ENCODE results near the gene CCDC188.

CCDC188 gene

GRCh38 chr22:20109411-20110358 lies 41.2 kb downstream of the CCDC188 start:
- H3K27me3 ChIP-seq: no peaks in the 10 kb centered on the region
- H3K9me3 ChIP-seq: no peaks in the 10 kb centered on the region
- TF ChIP-seq CTCF (IDR thresholded peaks at IDR 0.05): no peak
- no peak overlapping the region for H3K4me3 ChIP-seq (ENCODE audit: low read depth in 1 of 2, low read length in 1 of 2)
- H3K4me1 ChIP-seq (ENCODE audit: control insufficient read depth in 1 of 2, insufficient read depth in 1 of 2, low read depth in 1 of 2, low read length in 1 of 2): no peaks in the 10 kb centered on the region
- peaks cover 95% of the 10 kb centered on the region for H3K36me3 ChIP-seq
- no peak overlapping the region for H3K27ac ChIP-seq

- H3K4me1 ChIP-seq (ENCODE audit: control insufficient read depth in 1 of 2, insufficient read depth in 1 of 2, low read depth in 1 of 2, low read length in 1 of 2): no peaks in the 10 kb centered on the region
- no peak for TF ChIP-seq CTCF (IDR thresholded peaks at IDR 0.05)
- no peak overlapping the region for H3K4me3 ChIP-seq (ENCODE audit: low read depth in 1 of 2, low read length in 1 of 2)
- no peaks in the 10 kb centered on the region for H3K27me3 ChIP-seq
- H3K27ac ChIP-seq: no peak overlapping the region
- no peaks in the 10 kb centered on the region for H3K9me3 ChIP-seq
- peaks cover 93% of the 10 kb centered on the region for H3K36me3 ChIP-seq
Observed at GRCh38 chr22:20108757-20109230, 42.1 kb downstream of the CCDC188 start.

GRCh38 chr22:20107951-20108756 lies 42.7 kb downstream of the CCDC188 start:
- no peaks in the 10 kb centered on the region for H3K27me3 ChIP-seq
- H3K4me1 ChIP-seq (ENCODE audit: control insufficient read depth in 1 of 2, insufficient read depth in 1 of 2, low read depth in 1 of 2, low read length in 1 of 2): no peaks in the 10 kb centered on the region
- H3K9me3 ChIP-seq: no peaks in the 10 kb centered on the region
- peaks cover 90% of the 10 kb centered on the region for H3K36me3 ChIP-seq
- no peak overlapping the region for H3K27ac ChIP-seq
- H3K4me3 ChIP-seq (ENCODE audit: low read depth in 1 of 2, low read length in 1 of 2): no peak overlapping the region
- TF ChIP-seq CTCF (IDR thresholded peaks at IDR 0.05): no peak

- Histone ChIP-seq H3K27me3 (no peaks in the 10 kb centered on the region), H3K4me1 (ENCODE audit: control insufficient read depth in 1 of 2, insufficient read depth in 1 of 2, low read depth in 1 of 2, low read length in 1 of 2) (no peaks in the 10 kb centered on the region), H3K27ac (no peak overlapping the region), H3K9me3 (no peaks in the 10 kb centered on the region), H3K36me3 (peaks cover 83% of the 10 kb centered on the region), H3K4me3 (ENCODE audit: low read depth in 1 of 2, low read length in 1 of 2) (no peak overlapping the region)
- TF ChIP-seq CTCF (IDR thresholded peaks at IDR 0.05): no peak
Observed at GRCh38 chr22:20107471-20107901, 43.4 kb downstream of the CCDC188 start.

GRCh38 chr22:20106849-20107237 lies 44.0 kb downstream of the CCDC188 start:
- Histone ChIP-seq H3K9me3 (no peaks in the 10 kb centered on the region), H3K4me1 (ENCODE audit: control insufficient read depth in 1 of 2, insufficient read depth in 1 of 2, low read depth in 1 of 2, low read length in 1 of 2) (no peaks in the 10 kb centered on the region), H3K27ac (no peak overlapping the region), H3K36me3 (peaks cover 78% of the 10 kb centered on the region), H3K27me3 (no peaks in the 10 kb centered on the region), H3K4me3 (ENCODE audit: low read depth in 1 of 2, low read length in 1 of 2) (no peak overlapping the region)
- TF ChIP-seq CTCF (IDR thresholded peaks at IDR 0.05): no peak

Data from neutrophil (primary cell).